Brain microvascular endothelial cell (primary cell): ENCODE measurements around the gene A2ML1.

ENCODE experiments used
- DNase-seq: peaks from one replicate; pipeline ENCODE4 v3.0.0-alpha.2; 2020
- H3K27ac ChIP-seq: fragments of 250-450 bp; sonication (Bioruptor Pico); 2 replicates; pipeline ENCODE4 v1.5.1; 2020; ENCODE audit warnings: mild to moderate bottlenecking, moderate library complexity
- H3K27me3 ChIP-seq: fragments of 250-450 bp; sonication (Bioruptor Pico); replicated peaks from 2 replicates; pipeline ENCODE4 v1.5.1; 2020; ENCODE audit warnings: mild to moderate bottlenecking
- H3K36me3 ChIP-seq: fragments of 250-450 bp; sonication (Bioruptor Pico); replicated peaks from 2 replicates; pipeline ENCODE4 v1.5.1; 2020; ENCODE audit warnings: mild to moderate bottlenecking
- H3K4me3 ChIP-seq: 2 replicates; pipeline ENCODE4 v1.5.1; 2011; ENCODE audit warnings: low read depth, mild to moderate bottlenecking, control low read depth, low read length, moderate library complexity
- in situ Hi-C: cut with HindIII; loops from 2 replicates; pipeline ENCODE4 v1.10.0; 2017; ENCODE audit warnings: low sequenced_read_pairs, low pct_ligation_motif_present
- TF ChIP-seq, protein P1 (sequence below): IDR thresholded peaks from 2 replicates; pipeline ENCODE4 v1.5.1; 2011; ENCODE audit warnings: low read depth, mild to moderate bottlenecking, moderate library complexity, low read length, control low read depth, inconsistent platforms; ENCODE audit errors: missing control alignments

The A2ML1 gene

DNA sequence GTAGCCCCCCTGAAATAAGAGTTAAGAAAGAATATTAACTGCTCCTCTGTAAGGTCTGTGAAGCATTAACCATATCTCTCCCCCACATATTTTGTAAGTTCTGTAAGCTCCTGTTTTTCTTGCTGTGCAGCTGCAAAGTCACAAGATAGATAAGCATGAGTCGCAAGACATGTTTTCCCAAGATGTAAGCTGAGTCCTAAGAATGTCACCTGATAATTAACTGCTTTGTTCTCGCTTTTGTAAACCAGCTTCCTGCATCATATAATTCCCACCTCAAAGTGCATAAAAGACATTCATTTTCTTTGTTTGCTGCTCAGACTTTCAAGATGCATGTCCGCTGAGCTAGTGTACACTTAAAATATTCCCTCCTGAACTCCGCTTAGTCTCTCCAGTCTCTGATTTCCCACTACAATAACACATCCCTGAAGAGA is 64.9 kb downstream of the A2ML1 start:
- in situ Hi-C loops, result no loop called here
- H3K4me3 ChIP-seq, result no peak overlapping the region
- no peaks in the 10 kb centered on the region for H3K36me3 ChIP-seq
- H3K27ac ChIP-seq, result no peak overlapping the region
- no peaks in the 10 kb centered on the region for H3K27me3 ChIP-seq
- DNase-seq, result no peak
- TF ChIP-seq, protein P1, sequence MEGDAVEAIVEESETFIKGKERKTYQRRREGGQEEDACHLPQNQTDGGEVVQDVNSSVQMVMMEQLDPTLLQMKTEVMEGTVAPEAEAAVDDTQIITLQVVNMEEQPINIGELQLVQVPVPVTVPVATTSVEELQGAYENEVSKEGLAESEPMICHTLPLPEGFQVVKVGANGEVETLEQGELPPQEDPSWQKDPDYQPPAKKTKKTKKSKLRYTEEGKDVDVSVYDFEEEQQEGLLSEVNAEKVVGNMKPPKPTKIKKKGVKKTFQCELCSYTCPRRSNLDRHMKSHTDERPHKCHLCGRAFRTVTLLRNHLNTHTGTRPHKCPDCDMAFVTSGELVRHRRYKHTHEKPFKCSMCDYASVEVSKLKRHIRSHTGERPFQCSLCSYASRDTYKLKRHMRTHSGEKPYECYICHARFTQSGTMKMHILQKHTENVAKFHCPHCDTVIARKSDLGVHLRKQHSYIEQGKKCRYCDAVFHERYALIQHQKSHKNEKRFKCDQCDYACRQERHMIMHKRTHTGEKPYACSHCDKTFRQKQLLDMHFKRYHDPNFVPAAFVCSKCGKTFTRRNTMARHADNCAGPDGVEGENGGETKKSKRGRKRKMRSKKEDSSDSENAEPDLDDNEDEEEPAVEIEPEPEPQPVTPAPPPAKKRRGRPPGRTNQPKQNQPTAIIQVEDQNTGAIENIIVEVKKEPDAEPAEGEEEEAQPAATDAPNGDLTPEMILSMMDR, result no peak

DNA sequence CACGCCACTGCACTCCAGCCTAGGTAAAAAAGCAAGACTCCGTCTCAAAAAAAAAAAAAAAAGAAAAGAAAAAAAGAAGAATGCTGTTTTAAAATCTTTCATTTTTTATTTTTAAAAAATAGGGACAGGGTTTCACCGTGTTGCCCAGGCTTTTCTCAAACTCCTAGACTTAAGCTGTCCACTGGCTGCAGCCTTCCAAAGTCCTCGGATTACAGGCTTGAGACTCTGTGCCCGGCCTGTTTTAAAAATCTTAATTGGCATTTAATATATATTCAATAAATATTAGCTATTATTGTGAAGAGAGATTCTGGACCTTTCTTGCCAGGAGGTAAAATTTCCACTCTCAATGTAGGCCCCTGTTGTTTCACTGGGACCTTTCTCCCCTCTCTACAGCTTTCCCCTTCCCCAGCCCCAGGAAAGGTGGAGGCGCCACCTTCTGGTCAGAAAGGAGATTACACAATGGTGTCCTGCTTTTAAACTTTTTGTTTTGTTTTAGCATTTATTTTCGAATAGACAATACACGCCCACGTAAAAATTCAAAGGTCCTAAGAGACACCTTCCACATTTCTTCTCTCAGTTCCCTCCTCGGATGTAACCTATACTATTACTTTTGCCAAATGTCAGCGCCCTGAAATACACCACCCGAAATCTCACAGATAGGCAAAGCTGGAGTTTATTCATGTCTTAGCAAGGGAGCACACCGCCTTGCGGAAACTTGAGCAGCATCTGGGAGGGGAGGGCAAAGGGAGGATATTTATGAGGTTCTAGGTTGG is 68.1 kb downstream of the A2ML1 start:
- no peaks in the 10 kb centered on the region for H3K36me3 ChIP-seq
- H3K27ac ChIP-seq, result no peak overlapping the region
- H3K27me3 ChIP-seq, result no peaks in the 10 kb centered on the region
- H3K4me3 ChIP-seq, result peak overlapping the region; percentile 51
- in situ Hi-C loops, result no loop called here
- peak; percentile 31 for DNase-seq
- TF ChIP-seq, protein P1, result peak; percentile 79

DNA sequence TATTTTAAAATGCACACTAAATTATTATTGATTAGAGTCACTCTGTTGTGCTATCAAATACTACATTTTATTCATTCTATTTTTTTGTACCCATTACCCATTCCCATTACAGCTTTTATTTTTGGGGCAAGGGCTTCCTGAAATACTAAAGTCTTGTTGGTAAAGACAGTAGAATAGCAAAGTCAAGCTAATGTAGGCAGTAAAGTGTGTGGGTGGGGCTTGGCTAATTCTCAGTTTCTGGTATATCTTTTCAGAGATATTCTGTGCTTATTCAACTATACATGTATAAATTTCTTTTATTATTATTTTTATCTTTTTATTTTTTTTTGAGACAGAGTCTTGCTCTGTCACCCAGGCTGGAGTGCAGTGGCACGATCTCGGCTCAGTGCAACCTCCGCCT is 69.6 kb downstream of the A2ML1 start:
- no peak for DNase-seq
- H3K36me3 ChIP-seq, result no peaks in the 10 kb centered on the region
- in situ Hi-C loops, result no loop called here
- no peak overlapping the region for H3K4me3 ChIP-seq
- H3K27me3 ChIP-seq, result no peaks in the 10 kb centered on the region
- no peak overlapping the region for H3K27ac ChIP-seq
- TF ChIP-seq, protein P1, result no peak

DNA sequence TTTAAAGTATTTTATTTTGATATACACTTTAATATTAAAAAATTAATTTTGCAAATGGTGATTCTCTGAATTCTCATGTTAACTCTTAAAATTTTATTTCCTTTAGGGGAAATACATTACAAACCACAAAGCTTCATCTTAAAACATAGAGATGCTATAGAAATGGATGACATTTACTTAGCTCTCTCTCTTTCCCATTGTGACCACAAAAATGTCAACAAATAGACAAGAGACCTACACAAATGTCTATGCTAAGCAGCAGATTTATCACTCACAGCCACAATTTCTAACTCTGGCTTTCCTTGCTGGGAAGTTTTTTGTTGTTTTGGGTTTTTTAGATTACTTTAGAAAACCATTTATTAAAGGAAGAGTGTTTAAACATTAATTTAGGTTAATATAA is 72.0 kb downstream of the A2ML1 start:
- DNase-seq, result no peak
- no peak overlapping the region for H3K27ac ChIP-seq
- TF ChIP-seq, protein P1, result no peak
- no peaks in the 10 kb centered on the region for H3K36me3 ChIP-seq
- no peaks in the 10 kb centered on the region for H3K27me3 ChIP-seq
- in situ Hi-C loops, result no loop called here
- H3K4me3 ChIP-seq, result no peak overlapping the region

DNA sequence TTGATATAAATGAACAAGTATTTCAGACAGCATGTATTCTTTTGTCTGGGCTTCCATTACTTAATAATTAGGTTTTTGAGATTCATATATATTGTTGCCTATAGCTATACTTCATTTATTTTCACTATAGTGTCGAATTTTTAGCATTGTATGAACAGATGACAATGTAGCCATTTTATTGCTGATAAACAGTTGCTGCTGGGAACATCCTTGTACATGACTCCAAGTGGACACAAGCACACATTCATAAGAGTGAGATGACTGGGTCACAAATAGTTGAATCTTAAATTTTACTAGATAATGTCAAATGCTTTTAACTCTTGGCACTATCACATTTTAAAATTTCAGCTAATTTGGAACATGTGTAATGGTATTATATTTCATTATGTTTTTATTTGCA is 72.6 kb downstream of the A2ML1 start:
- Histone ChIP-seq H3K4me3 (no peak overlapping the region), H3K27me3 (no peaks in the 10 kb centered on the region), H3K36me3 (no peaks in the 10 kb centered on the region), H3K27ac (no peak overlapping the region)
- in situ Hi-C loops, result no loop called here
- TF ChIP-seq, protein P1, result no peak
- DNase-seq, result no peak

DNA sequence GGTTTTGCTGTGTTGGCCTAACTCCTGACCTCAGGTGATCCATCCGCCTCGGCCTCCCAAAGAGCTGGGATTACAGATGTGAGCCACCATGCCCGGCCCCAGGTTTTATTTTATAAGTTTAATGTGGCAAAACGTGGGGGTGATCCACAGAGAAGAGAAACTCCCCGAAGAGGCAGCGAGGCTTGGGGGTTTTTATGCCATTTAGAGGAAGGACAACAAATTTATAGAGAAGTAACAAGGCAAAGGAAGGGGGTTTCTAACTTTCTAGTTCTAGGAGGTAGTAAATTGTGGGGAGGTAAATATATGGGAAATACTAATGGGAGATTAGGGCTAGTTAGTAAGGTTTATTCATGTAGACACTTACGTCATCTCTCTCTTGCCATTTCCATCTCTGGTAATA is 74.7 kb downstream of the A2ML1 start:
- no peaks in the 10 kb centered on the region for H3K36me3 ChIP-seq
- no peak overlapping the region for H3K27ac ChIP-seq
- H3K4me3 ChIP-seq, result no peak overlapping the region
- DNase-seq, result no peak
- TF ChIP-seq, protein P1, result no peak
- in situ Hi-C loops, result no loop called here
- H3K27me3 ChIP-seq, result no peaks in the 10 kb centered on the region
